ENCODE measurements around the gene GABRB3.

GABRB3 gene

DNA sequence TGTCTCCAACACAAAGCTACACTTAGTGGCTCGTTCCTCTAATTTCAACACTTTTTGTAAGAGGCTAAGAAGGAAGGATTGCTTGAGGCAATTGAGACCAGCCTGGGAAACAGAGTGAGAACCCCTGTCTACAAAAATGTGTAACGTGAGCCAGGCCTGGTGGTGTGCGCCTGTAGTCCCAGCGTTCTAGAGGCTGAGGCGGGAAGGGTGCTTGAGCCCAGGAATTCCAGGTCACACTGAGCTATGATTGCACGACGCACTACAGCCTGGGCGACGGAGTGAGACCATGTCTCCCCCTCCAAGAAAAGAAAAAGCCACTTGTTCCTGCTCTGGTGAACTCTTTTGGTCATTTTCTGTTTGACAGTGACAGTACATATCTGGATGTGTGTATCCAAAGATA lies 127.9 kb downstream of the GABRB3 start:
- Mint-ChIP-seq H3K27me3 (ENCODE audit: low read depth) (peaks cover 3% of the 10 kb centered on the region), H3K9me3 (peaks cover 8% of the 10 kb centered on the region), H3K36me3 (ENCODE audit: low read depth) (no peaks in the 10 kb centered on the region), H3K4me1 (no peaks in the 10 kb centered on the region), H3K27ac (no peak overlapping the region), H3K4me3 (no peak overlapping the region)
- TF ChIP-seq, protein P1, sequence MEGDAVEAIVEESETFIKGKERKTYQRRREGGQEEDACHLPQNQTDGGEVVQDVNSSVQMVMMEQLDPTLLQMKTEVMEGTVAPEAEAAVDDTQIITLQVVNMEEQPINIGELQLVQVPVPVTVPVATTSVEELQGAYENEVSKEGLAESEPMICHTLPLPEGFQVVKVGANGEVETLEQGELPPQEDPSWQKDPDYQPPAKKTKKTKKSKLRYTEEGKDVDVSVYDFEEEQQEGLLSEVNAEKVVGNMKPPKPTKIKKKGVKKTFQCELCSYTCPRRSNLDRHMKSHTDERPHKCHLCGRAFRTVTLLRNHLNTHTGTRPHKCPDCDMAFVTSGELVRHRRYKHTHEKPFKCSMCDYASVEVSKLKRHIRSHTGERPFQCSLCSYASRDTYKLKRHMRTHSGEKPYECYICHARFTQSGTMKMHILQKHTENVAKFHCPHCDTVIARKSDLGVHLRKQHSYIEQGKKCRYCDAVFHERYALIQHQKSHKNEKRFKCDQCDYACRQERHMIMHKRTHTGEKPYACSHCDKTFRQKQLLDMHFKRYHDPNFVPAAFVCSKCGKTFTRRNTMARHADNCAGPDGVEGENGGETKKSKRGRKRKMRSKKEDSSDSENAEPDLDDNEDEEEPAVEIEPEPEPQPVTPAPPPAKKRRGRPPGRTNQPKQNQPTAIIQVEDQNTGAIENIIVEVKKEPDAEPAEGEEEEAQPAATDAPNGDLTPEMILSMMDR (IDR thresholded peaks at IDR 0.05; ENCODE audit: unreplicated experiment in 3 of 3), result no peak

DNA sequence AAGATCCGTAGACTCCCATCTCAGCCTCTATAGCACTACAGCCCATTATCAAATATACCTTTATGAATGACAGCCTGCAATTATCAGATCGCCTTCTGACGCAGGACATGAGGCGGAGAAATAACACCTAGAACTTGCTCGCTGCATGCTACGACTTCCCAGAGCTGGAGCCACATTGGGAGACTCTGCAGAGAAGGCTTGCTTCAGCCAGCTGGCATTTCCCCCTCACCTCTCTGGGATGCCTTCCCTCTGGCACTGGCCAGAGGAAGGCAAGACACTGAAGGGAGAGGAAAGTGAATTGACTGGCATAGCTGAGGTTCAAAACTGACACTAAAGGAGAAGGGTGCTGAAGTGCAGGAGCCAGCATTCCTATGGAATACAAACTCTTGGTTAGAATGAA lies 131.7 kb downstream of the GABRB3 start:
- Mint-ChIP-seq H3K27ac (no peak overlapping the region), H3K27me3 (ENCODE audit: low read depth) (no peaks in the 10 kb centered on the region), H3K4me3 (no peak overlapping the region), H3K9me3 (no peaks in the 10 kb centered on the region), H3K36me3 (ENCODE audit: low read depth) (no peaks in the 10 kb centered on the region), H3K4me1 (no peaks in the 10 kb centered on the region)
- TF ChIP-seq, protein P1 (IDR thresholded peaks at IDR 0.05; ENCODE audit: unreplicated experiment in 3 of 3), result no peak

DNA sequence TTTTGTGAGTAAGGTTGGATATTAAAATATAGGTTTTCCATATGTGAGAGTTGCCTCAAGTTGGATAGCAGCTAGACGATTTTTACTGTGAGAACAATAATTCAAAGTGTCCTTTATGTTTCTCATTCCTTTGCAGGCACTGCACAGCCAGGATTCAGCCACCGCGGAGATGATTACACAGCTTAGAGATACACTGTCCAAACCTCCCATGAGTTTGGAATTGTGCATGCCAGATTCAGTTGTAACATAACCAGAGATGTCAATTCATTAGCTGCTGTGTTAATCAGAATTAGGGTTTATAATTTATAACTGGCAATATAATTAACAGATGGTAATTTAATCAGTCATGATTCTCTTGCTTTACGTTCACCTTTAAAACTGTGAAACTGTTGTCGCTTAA lies 132.3 kb downstream of the GABRB3 start:
- TF ChIP-seq, protein P1 (IDR thresholded peaks at IDR 0.05; ENCODE audit: unreplicated experiment in 3 of 3), result no peak
- Mint-ChIP-seq H3K9me3 (no peaks in the 10 kb centered on the region), H3K27me3 (ENCODE audit: low read depth) (no peaks in the 10 kb centered on the region), H3K4me1 (no peaks in the 10 kb centered on the region), H3K36me3 (ENCODE audit: low read depth) (no peaks in the 10 kb centered on the region), H3K4me3 (no peak overlapping the region), H3K27ac (no peak overlapping the region)

DNA sequence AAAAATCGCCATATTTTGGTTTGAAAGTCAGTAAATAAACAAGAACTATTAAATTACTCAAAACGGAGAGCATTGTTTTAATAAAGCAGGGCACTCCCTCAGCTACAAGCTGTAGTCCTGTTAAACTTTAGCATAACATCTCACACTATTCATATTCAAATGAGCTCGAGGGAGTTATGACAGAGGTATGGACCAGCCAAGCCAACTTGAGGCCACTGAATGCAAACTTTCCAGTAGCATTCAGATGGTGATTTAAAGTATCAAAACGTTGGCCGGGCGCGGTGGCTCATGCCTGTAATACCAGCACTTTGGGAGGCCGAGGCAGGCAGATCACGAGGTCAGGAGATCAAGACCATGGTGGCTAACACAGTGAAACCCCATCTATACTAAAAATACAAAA lies 132.9 kb downstream of the GABRB3 start:
- no peak overlapping the region for H3K4me3 Mint-ChIP-seq
- no peaks in the 10 kb centered on the region for H3K9me3 Mint-ChIP-seq
- H3K36me3 Mint-ChIP-seq (ENCODE audit: low read depth), result no peaks in the 10 kb centered on the region
- TF ChIP-seq, protein P1 (IDR thresholded peaks at IDR 0.05; ENCODE audit: unreplicated experiment in 3 of 3), result no peak
- no peak overlapping the region for H3K27ac Mint-ChIP-seq
- no peaks in the 10 kb centered on the region for H3K27me3 Mint-ChIP-seq (ENCODE audit: low read depth)
- no peaks in the 10 kb centered on the region for H3K4me1 Mint-ChIP-seq

DNA sequence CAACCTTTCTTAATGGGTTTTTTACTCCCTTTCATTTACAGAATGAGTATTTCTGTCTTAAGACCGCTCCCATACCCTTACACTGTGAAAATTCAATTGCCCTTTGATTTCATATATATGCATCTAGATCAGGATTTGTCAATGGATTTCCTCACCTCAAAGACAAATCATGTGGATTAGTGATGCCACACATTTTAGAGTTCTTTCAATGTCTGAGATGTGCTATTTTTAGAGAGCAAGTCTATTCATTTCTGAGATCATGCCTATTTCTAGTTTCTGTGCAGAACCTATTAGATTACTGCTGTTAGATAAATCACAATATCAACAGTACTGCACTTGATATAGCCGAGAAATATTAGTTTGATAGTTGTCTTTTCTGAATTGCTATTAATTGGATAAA lies 137.3 kb downstream of the GABRB3 start:
- Mint-ChIP-seq H3K27me3 (ENCODE audit: low read depth) (no peaks in the 10 kb centered on the region), H3K4me1 (no peaks in the 10 kb centered on the region), H3K27ac (no peak overlapping the region), H3K9me3 (no peaks in the 10 kb centered on the region), H3K36me3 (ENCODE audit: low read depth) (no peaks in the 10 kb centered on the region), H3K4me3 (no peak overlapping the region)
- TF ChIP-seq, protein P1 (IDR thresholded peaks at IDR 0.05; ENCODE audit: unreplicated experiment in 3 of 3), result no peak

DNA sequence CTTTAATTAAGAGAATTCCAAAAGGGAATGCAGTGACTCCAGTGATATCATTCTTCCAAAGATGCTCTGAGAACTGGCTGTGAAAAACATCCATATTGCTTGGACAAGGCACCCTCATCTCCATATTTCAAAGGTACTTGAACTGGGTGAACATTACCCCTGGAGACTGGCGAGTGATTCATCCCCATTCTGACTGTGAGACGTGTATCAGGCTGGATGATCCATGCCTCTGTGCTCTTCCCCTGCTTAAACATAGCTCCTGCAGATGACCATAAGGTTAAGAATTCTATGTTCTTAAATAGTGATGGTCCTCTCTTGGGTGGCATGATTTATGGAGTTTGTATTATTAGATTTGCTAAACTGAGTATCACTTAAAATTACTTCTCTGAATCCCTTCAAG lies 137.8 kb downstream of the GABRB3 start:
- Mint-ChIP-seq H3K27me3 (ENCODE audit: low read depth) (no peaks in the 10 kb centered on the region), H3K4me3 (no peak overlapping the region), H3K9me3 (no peaks in the 10 kb centered on the region), H3K36me3 (ENCODE audit: low read depth) (no peaks in the 10 kb centered on the region), H3K27ac (no peak overlapping the region), H3K4me1 (no peaks in the 10 kb centered on the region)
- TF ChIP-seq, protein P1 (IDR thresholded peaks at IDR 0.05; ENCODE audit: unreplicated experiment in 3 of 3), result no peak
